Measurements from ENCODE around the gene STC2.
A peak's percentile ranks its signal among the peaks of the same experiment; 100 is the strongest.
"Not testable (repeated sequence)": the region's sequence is repeated elsewhere in the genome, so short reads cannot be mapped to it uniquely, and the experiment has no call there.

The STC2 gene

GRCh38 chr5:173284343-173284958 lies 43.8 kb downstream of the STC2 start:
- H3K4me1 Mint-ChIP-seq (ENCODE audit: low read depth); H3K4me3 Mint-ChIP-seq; H3K9me3 Mint-ChIP-seq; H3K36me3 Mint-ChIP-seq (ENCODE audit: low read depth); H3K27ac Mint-ChIP-seq: not testable (repeated sequence)
- intact Hi-C loops (cut with micrococcal nuclease), result loop anchor here (10.0 kb wide), 1 partner anchor 120 kb away; no protein-coding TSS in a partner anchor
- peaks cover 78% of the 10 kb centered on the region for H3K27me3 Mint-ChIP-seq

GRCh38 chr5:173283318-173284288 lies 44.6 kb downstream of the STC2 start:
- H3K4me3 Mint-ChIP-seq, result peak overlapping the region; percentile 18
- no peak overlapping the region for H3K27ac Mint-ChIP-seq
- intact Hi-C loops (cut with micrococcal nuclease), result loop anchor here (10.0 kb wide), 1 partner anchor 119 kb away; no protein-coding TSS in a partner anchor
- H3K36me3 Mint-ChIP-seq (ENCODE audit: low read depth), result no peaks in the 10 kb centered on the region
- peaks cover 73% of the 10 kb centered on the region for H3K27me3 Mint-ChIP-seq
- no peaks in the 10 kb centered on the region for H3K4me1 Mint-ChIP-seq (ENCODE audit: low read depth)
- peaks cover 10% of the 10 kb centered on the region for H3K9me3 Mint-ChIP-seq

- peak overlapping the region; percentile 14 for H3K4me3 Mint-ChIP-seq
Observed at GRCh38 chr5:173282916-173283315, 45.3 kb downstream of the STC2 start.

GRCh38 chr5:173281910-173282309 lies 46.3 kb downstream of the STC2 start:
- intact Hi-C loops (cut with micrococcal nuclease), result loop anchor here (10.0 kb wide), 1 partner anchor 117 kb away; no protein-coding TSS in a partner anchor
- H3K27ac Mint-ChIP-seq, result no peak overlapping the region
- peaks cover 61% of the 10 kb centered on the region for H3K27me3 Mint-ChIP-seq
- no peak overlapping the region for H3K4me3 Mint-ChIP-seq
- H3K4me1 Mint-ChIP-seq (ENCODE audit: low read depth), result no peaks in the 10 kb centered on the region
- H3K36me3 Mint-ChIP-seq (ENCODE audit: low read depth), result no peaks in the 10 kb centered on the region
- H3K9me3 Mint-ChIP-seq, result peaks cover 10% of the 10 kb centered on the region

More at GRCh38 chr5:173282916-173283315, 45.3 kb downstream of the STC2 start:
- Mint-ChIP-seq H3K4me1 (ENCODE audit: low read depth) (no peaks in the 10 kb centered on the region), H3K36me3 (ENCODE audit: low read depth) (no peaks in the 10 kb centered on the region), H3K27ac (no peak overlapping the region), H3K9me3 (peaks cover 10% of the 10 kb centered on the region), H3K27me3 (peaks cover 66% of the 10 kb centered on the region)
- intact Hi-C loops (cut with micrococcal nuclease), result loop anchor here (10.0 kb wide), 1 partner anchor 118 kb away; no protein-coding TSS in a partner anchor

- Mint-ChIP-seq H3K36me3 (ENCODE audit: low read depth) (no peaks in the 10 kb centered on the region), H3K4me1 (ENCODE audit: low read depth) (no peaks in the 10 kb centered on the region), H3K4me3 (no peak overlapping the region), H3K9me3 (no peaks in the 10 kb centered on the region), H3K27me3 (peaks cover 52% of the 10 kb centered on the region), H3K27ac (no peak overlapping the region)
- intact Hi-C loops (cut with micrococcal nuclease), result loop anchor here (10.0 kb wide), 1 partner anchor 294 kb away; the partner anchor contains the start of gene ATP6V0E1
Observed at GRCh38 chr5:173279166-173279565, 49.0 kb downstream of the STC2 start.

GRCh38 chr5:173278641-173279040 lies 49.6 kb downstream of the STC2 start:
- intact Hi-C loops (cut with micrococcal nuclease), result loop anchor here (10.0 kb wide), 1 partner anchor 294 kb away; the partner anchor contains the start of gene ATP6V0E1
- Mint-ChIP-seq H3K36me3 (ENCODE audit: low read depth) (no peaks in the 10 kb centered on the region), H3K27ac (no peak overlapping the region), H3K4me1 (ENCODE audit: low read depth) (no peaks in the 10 kb centered on the region), H3K4me3 (no peak overlapping the region), H3K9me3 (no peaks in the 10 kb centered on the region), H3K27me3 (peaks cover 47% of the 10 kb centered on the region)

GRCh38 chr5:173278172-173278571 lies 50.0 kb downstream of the STC2 start:
- H3K9me3 Mint-ChIP-seq, result peaks cover under 1% of the 10 kb centered on the region
- intact Hi-C loops (cut with micrococcal nuclease), result loop anchor here (10.0 kb wide), 1 partner anchor 293 kb away; the partner anchor contains the start of gene ATP6V0E1
- H3K36me3 Mint-ChIP-seq (ENCODE audit: low read depth), result no peaks in the 10 kb centered on the region
- H3K27me3 Mint-ChIP-seq, result peaks cover 43% of the 10 kb centered on the region
- no peak overlapping the region for H3K4me3 Mint-ChIP-seq
- H3K27ac Mint-ChIP-seq, result no peak overlapping the region
- H3K4me1 Mint-ChIP-seq (ENCODE audit: low read depth), result no peaks in the 10 kb centered on the region

GRCh38 chr5:173274771-173275170 lies 53.4 kb downstream of the STC2 start:
- H3K9me3 Mint-ChIP-seq, result peaks cover 9% of the 10 kb centered on the region
- peaks cover 14% of the 10 kb centered on the region for H3K4me1 Mint-ChIP-seq (ENCODE audit: low read depth)
- H3K4me3 Mint-ChIP-seq, result no peak overlapping the region
- intact Hi-C loops (cut with micrococcal nuclease), result loop anchor here (10.0 kb wide), 1 partner anchor 290 kb away; the partner anchor contains the start of gene ATP6V0E1
- H3K27me3 Mint-ChIP-seq, result peaks cover 18% of the 10 kb centered on the region
- H3K36me3 Mint-ChIP-seq (ENCODE audit: low read depth), result no peaks in the 10 kb centered on the region
- no peak overlapping the region for H3K27ac Mint-ChIP-seq

GRCh38 chr5:173271419-173271818 lies 56.8 kb downstream of the STC2 start:
- Mint-ChIP-seq H3K27me3 (peaks cover 17% of the 10 kb centered on the region), H3K27ac (peak overlapping the region; percentile 68), H3K9me3 (peaks cover 9% of the 10 kb centered on the region), H3K4me1 (ENCODE audit: low read depth) (peaks cover 14% of the 10 kb centered on the region), H3K4me3 (no peak overlapping the region), H3K36me3 (ENCODE audit: low read depth) (no peaks in the 10 kb centered on the region)
- intact Hi-C loops (cut with micrococcal nuclease), result loop anchor here (10.0 kb wide), 1 partner anchor 287 kb away; the partner anchor contains the start of gene ATP6V0E1

GRCh38 chr5:173268750-173269432 lies 59.3 kb downstream of the STC2 start:
- Mint-ChIP-seq H3K4me3 (no peak overlapping the region), H3K36me3 (ENCODE audit: low read depth) (no peaks in the 10 kb centered on the region), H3K4me1 (ENCODE audit: low read depth) (peaks cover 14% of the 10 kb centered on the region), H3K9me3 (peaks cover 9% of the 10 kb centered on the region), H3K27ac (no peak overlapping the region), H3K27me3 (peaks cover 24% of the 10 kb centered on the region)
- intact Hi-C loops (cut with micrococcal nuclease), result no loop called here

- Mint-ChIP-seq H3K4me3 (no peak overlapping the region), H3K27ac (no peak overlapping the region), H3K4me1 (ENCODE audit: low read depth) (no peaks in the 10 kb centered on the region), H3K9me3 (no peaks in the 10 kb centered on the region), H3K27me3 (peaks cover 45% of the 10 kb centered on the region), H3K36me3 (ENCODE audit: low read depth) (no peaks in the 10 kb centered on the region)
- intact Hi-C loops (cut with micrococcal nuclease), result no loop called here
Observed at GRCh38 chr5:173265433-173265832, 62.8 kb downstream of the STC2 start.
